Measurements from ENCODE around the gene ASB3.

- TF ChIP-seq CTCF (IDR thresholded peaks at IDR 0.05) (no peak), POLR2A (IDR thresholded peaks at IDR 0.05) (no peak)
These were observed 150.2 kb downstream of the ASB3 start for GRCh38 chr2:53636596-53636995.

Data from adrenal gland (tissue), 5 donors.